Hypothalamus (tissue), 51 donors: Measurements from ENCODE around the gene VPS52.

ENCODE experiments used
- DNase-seq, 51 donors: peaks; one replicate each; lab custom pipeline; 2025; lab: John Stamatoyannopoulos, UW

VPS52 gene

DNA sequence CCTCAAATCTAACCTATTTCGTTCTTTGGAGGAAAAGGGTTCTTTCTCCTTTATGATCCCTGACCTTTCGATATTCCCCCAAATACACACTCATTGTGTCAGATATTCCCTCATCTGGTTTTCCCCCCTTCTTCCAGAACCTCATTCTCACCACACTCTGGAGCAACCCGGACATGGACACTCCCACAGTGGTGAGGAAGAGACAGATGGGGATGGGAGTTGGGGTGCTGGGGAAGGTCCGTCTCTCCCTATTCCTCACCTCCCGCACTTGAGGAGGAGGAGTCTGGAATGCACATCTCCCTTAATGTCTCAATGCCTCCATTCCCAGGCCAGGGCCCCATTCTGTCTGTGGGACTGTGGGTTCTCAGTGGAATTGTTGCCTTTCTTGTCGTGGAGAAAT, 69.7 kb downstream of the VPS52 start:
- no peak for DNase-seq

DNA sequence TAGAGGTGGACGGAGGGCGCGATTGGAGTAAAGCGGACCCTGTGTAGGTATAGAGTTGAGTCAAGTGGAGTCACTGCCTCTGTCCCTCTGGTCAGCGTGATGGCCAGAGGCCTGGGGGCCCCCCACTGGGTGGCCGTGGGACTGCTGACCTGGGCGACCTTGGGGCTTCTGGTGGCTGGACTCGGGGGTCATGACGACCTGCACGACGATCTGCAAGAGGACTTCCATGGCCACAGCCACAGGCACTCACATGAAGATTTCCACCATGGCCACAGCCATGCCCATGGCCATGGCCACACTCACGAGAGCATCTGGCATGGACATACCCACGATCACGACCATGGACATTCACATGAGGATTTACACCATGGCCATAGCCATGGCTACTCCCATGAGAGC, 70.5 kb downstream of the VPS52 start:
- DNase-seq: no peak
